PFSK-1 (cell line): Measurements from ENCODE around the gene ALMS1.

ENCODE experiments used
- POLR2AphosphoS5 ChIP-seq: IDR thresholded peaks from 2 replicates; pipeline ENCODE4 v1.6.1; 2012; ENCODE audit warnings: low read depth, mild to moderate bottlenecking, control low read depth, low read length, moderate library complexity
- TAF1 ChIP-seq: IDR thresholded peaks from 2 replicates; pipeline ENCODE4 v1.6.1; 2012; ENCODE audit warnings: low read length, control low read depth, borderline replicate concordance; ENCODE audit not compliant: insufficient read depth
- TF ChIP-seq, protein P1 (sequence below), 2 experiments: IDR thresholded peaks; 2 replicates each; pipeline versions ENCODE4 v1.6.1 to v1.8.0; 2011 to 2012; ENCODE audit warnings: low read depth in 2 of 2, low read length in 2 of 2, control low read depth in 1 of 2, inconsistent platforms in 1 of 2, mild to moderate bottlenecking in 1 of 2, moderate library complexity in 1 of 2; ENCODE audit not compliant: insufficient read depth in 1 of 2

DNA sequence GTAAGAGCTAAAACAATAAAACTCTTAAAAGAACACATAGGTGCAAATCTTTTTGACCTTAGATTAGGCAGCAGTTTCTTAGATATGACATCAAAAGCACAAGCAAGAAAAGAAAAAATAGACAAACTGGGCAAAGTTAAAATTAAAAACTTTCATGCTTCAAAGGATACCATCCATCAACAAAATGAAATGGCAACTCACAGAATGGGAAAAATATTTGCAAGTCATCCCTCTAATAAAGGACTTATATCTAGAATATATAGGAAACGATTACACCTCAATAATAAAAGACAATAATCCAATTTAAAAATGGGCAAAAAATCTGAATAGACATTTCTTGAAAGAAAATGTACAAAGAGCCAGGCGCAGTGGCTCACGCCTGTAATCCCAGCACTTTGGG is 29.5 kb upstream of the ALMS1 start:
- TF ChIP-seq POLR2AphosphoS5 (no peak), TAF1 (no peak)
- TF ChIP-seq, protein P1, sequence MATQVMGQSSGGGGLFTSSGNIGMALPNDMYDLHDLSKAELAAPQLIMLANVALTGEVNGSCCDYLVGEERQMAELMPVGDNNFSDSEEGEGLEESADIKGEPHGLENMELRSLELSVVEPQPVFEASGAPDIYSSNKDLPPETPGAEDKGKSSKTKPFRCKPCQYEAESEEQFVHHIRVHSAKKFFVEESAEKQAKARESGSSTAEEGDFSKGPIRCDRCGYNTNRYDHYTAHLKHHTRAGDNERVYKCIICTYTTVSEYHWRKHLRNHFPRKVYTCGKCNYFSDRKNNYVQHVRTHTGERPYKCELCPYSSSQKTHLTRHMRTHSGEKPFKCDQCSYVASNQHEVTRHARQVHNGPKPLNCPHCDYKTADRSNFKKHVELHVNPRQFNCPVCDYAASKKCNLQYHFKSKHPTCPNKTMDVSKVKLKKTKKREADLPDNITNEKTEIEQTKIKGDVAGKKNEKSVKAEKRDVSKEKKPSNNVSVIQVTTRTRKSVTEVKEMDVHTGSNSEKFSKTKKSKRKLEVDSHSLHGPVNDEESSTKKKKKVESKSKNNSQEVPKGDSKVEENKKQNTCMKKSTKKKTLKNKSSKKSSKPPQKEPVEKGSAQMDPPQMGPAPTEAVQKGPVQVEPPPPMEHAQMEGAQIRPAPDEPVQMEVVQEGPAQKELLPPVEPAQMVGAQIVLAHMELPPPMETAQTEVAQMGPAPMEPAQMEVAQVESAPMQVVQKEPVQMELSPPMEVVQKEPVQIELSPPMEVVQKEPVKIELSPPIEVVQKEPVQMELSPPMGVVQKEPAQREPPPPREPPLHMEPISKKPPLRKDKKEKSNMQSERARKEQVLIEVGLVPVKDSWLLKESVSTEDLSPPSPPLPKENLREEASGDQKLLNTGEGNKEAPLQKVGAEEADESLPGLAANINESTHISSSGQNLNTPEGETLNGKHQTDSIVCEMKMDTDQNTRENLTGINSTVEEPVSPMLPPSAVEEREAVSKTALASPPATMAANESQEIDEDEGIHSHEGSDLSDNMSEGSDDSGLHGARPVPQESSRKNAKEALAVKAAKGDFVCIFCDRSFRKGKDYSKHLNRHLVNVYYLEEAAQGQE (IDR thresholded peaks at IDR 0.05; ENCODE audit: insufficient read depth in 1 of 2, low read depth in 2 of 2, low read length in 2 of 2) = no peak
